ENCODE results near the gene TMEM163. TPM values are rescaled to one million over a fixed set of nuclear protein-coding genes. Genes with fewer than 3 reads are reported as not detected.

TMEM163 gene
- total RNA-seq, 2 donors from 2014 or later, result 16.2 to 27.5 TPM

DNA sequence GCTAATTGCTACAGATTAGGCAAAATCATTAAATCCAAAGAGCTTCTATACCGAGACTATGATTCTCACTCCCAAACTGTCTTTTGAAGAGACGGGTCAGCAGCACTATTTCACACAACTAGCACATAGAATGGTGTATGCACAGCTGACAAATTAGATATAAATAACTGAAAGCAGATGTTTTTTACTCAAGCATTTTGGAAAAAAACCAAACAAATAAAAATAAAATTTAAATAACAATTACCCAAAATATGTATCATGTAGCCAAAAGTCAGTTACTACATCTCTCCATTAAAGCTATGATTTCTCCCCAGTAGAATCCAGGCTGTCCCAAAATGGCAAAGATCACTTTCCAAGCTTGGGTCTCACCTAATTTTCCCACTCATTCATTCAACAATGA lies 107.9 kb downstream of the TMEM163 start:
- TF ChIP-seq POLR2A (IDR thresholded peaks at IDR 0.05), result no peak
- TF ChIP-seq, protein P1, sequence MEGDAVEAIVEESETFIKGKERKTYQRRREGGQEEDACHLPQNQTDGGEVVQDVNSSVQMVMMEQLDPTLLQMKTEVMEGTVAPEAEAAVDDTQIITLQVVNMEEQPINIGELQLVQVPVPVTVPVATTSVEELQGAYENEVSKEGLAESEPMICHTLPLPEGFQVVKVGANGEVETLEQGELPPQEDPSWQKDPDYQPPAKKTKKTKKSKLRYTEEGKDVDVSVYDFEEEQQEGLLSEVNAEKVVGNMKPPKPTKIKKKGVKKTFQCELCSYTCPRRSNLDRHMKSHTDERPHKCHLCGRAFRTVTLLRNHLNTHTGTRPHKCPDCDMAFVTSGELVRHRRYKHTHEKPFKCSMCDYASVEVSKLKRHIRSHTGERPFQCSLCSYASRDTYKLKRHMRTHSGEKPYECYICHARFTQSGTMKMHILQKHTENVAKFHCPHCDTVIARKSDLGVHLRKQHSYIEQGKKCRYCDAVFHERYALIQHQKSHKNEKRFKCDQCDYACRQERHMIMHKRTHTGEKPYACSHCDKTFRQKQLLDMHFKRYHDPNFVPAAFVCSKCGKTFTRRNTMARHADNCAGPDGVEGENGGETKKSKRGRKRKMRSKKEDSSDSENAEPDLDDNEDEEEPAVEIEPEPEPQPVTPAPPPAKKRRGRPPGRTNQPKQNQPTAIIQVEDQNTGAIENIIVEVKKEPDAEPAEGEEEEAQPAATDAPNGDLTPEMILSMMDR (IDR thresholded peaks at IDR 0.05), result no peak
- Histone ChIP-seq H3K4me3 (no peak overlapping the region), H3K27ac (no peak overlapping the region), H3K27me3 (no peaks in the 10 kb centered on the region), H3K9me3 (no peaks in the 10 kb centered on the region), H3K4me1 (peaks cover 8% of the 10 kb centered on the region), H3K36me3 (replicated peaks in 1 of 2; ENCODE audit: insufficient read depth in 1 of 2, low read depth in 2 of 2) (no peaks in the 10 kb centered on the region)
- WGBS, 2 donors, result 81 to 85% methylated on average over 2 of the region's 2 CpGs
- intact Hi-C loops (cut with DNase I), result no loop called here
- DNase-seq (no peak), ATAC-seq (no peak)

DNA sequence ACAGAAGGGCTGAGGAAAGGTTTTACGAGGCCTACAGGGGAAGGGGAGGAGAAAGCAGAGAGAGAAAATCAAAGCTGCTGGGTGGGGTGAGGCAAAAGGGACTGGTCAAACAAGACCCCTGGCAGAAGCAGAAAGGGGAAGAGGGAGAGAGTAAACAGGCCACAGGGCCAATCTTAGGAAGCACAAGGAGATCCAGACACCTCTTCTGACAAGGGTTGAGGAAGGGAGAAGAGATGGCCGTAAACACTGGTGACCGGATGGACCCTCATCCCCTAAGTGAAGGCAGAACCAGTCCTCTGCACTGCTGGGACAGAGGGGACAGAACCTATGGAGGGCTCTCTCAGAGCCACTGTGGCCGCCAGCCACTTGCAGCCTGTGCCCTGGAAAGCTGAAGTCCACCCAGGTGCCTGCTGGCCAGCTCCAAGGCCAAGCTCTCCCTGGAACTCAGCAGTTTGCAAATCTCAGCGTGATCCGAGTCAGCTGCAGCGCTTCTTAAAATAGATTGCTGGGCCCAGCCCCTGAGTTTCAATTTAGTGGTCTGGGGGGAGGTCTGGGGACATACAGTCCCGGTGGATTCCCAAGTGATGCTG lies 108.8 kb downstream of the TMEM163 start:
- DNase-seq, result peak; percentile 16 to 64 (median 42)
- no peaks in the 10 kb centered on the region for H3K27me3 ChIP-seq
- H3K9me3 ChIP-seq, result no peaks in the 10 kb centered on the region
- intact Hi-C loops (cut with DNase I), result no loop called here
- H3K4me3 ChIP-seq, result no peak overlapping the region
- peaks cover 8% of the 10 kb centered on the region for H3K4me1 ChIP-seq
- TF ChIP-seq POLR2A (IDR thresholded peaks at IDR 0.05), result no peak
- TF ChIP-seq, protein P1 (IDR thresholded peaks at IDR 0.05), result no peak
- peak; percentile 38 for ATAC-seq
- 55 to 63% methylated on average over 6 to 8 of the region's 8 CpGs for WGBS, 2 donors
- no peaks in the 10 kb centered on the region for H3K36me3 ChIP-seq (replicated peaks in 1 of 2; ENCODE audit: insufficient read depth in 1 of 2, low read depth in 2 of 2)
- H3K27ac ChIP-seq, result no peak overlapping the region

- no peaks in the 10 kb centered on the region for H3K27me3 ChIP-seq
- H3K36me3 ChIP-seq (replicated peaks in 1 of 2; ENCODE audit: insufficient read depth in 1 of 2, low read depth in 2 of 2), result no peaks in the 10 kb centered on the region
- TF ChIP-seq, protein P1 (IDR thresholded peaks at IDR 0.05), result no peak
- TF ChIP-seq POLR2A (IDR thresholded peaks at IDR 0.05), result no peak
- ATAC-seq (no peak), DNase-seq (no peak)
- H3K27ac ChIP-seq, result no peak overlapping the region
- H3K9me3 ChIP-seq, result no peaks in the 10 kb centered on the region
- no peak overlapping the region for H3K4me3 ChIP-seq
- WGBS, 2 donors, result 63 to 69% methylated on average over 5 of the region's 5 CpGs
- H3K4me1 ChIP-seq, result no peaks in the 10 kb centered on the region
- intact Hi-C loops (cut with DNase I), result no loop called here
Observed at GRCh38 chr2:134603966-134604365, 114.8 kb downstream of the TMEM163 start.

DNA sequence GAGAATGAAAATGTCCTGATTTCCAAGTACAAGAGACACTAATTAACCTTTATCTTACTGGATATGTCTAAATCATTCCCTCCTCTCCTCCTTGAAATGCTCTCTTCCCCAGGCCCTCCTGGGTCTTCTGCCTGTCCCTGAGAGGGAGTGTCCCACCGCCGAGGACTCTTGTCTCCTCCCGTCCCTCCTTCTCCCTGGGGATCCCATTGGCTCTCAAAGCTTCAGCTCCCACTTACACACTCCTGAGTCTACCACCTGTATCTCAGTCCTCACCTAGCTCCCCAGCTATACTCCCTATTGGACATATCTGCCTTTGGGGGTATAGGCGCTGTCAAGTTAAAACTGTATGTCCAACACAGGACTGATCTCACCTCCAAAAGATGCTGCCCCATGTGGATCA lies 116.1 kb downstream of the TMEM163 start:
- intact Hi-C loops (cut with DNase I), result no loop called here
- H3K36me3 ChIP-seq (replicated peaks in 1 of 2; ENCODE audit: insufficient read depth in 1 of 2, low read depth in 2 of 2), result no peaks in the 10 kb centered on the region
- no peak overlapping the region for H3K27ac ChIP-seq
- H3K4me1 ChIP-seq, result no peaks in the 10 kb centered on the region
- ATAC-seq, result no peak
- no peaks in the 10 kb centered on the region for H3K27me3 ChIP-seq
- DNase-seq, result no peak
- no peaks in the 10 kb centered on the region for H3K9me3 ChIP-seq
- TF ChIP-seq, protein P1 (IDR thresholded peaks at IDR 0.05), result no peak
- TF ChIP-seq POLR2A (IDR thresholded peaks at IDR 0.05), result no peak
- no peak overlapping the region for H3K4me3 ChIP-seq
- WGBS, 2 donors, result 84 to 96% methylated on average over 4 of the region's 4 CpGs

GRCh38 chr2:134601264-134601663 lies 117.5 kb downstream of the TMEM163 start:
- Histone ChIP-seq H3K4me3 (no peak overlapping the region), H3K27me3 (no peaks in the 10 kb centered on the region), H3K27ac (no peak overlapping the region), H3K4me1 (no peaks in the 10 kb centered on the region), H3K9me3 (no peaks in the 10 kb centered on the region), H3K36me3 (replicated peaks in 1 of 2; ENCODE audit: insufficient read depth in 1 of 2, low read depth in 2 of 2) (no peaks in the 10 kb centered on the region)
- peak in 2 of 4 donors; percentile 23 to 42 for DNase-seq
- intact Hi-C loops (cut with DNase I), result no loop called here
- 85 to 89% methylated on average over 11 of the region's 11 CpGs for WGBS, 2 donors
- TF ChIP-seq, protein P1 (IDR thresholded peaks at IDR 0.05), result no peak
- TF ChIP-seq POLR2A (IDR thresholded peaks at IDR 0.05), result no peak
- no peak for ATAC-seq

All from body of pancreas (tissue), 4 donors.